Heart left ventricle (tissue), 16 donors: Measurements from ENCODE around the gene FASTK. TPM values are rescaled to one million over a fixed set of nuclear protein-coding genes. Genes with fewer than 3 reads are reported as not detected.

ENCODE experiments used
- ATAC-seq, 4 donors: fragments of 200-7000 bp; cut with Tn5 transposase; one replicate each; pipeline ENCODE4 v1.9.1; 2020 to 2022; ENCODE audit warnings: moderate library complexity in 4 of 4, mild to moderate bottlenecking in 3 of 4, moderate number of reproducible peaks in 1 of 4
- DNase-seq, 5 donors: peaks; one replicate each; pipeline ENCODE4 v3.0.0-alpha.2; 2020
- H3K27ac ChIP-seq, 12 donors: fragments of 200-600 bp; sonication (generic) in 4 of 12; one replicate each; pipeline versions ENCODE4 v1.5.0 to v1.8.0; 2016 to 2022; ENCODE audit warnings: mild to moderate bottlenecking in 2 of 12
- H3K27me3 ChIP-seq, 9 donors: fragments of 200-600 bp; sonication (generic) in 2 of 9; one replicate each; pipeline versions ENCODE4 v1.5.1 to v1.8.0; 2016 to 2022; ENCODE audit warnings: mild to moderate bottlenecking in 3 of 9
- H3K36me3 ChIP-seq, 9 donors: fragments of 200-600 bp; sonication (generic) in 2 of 9; one replicate each; pipeline versions ENCODE4 v1.5.0 to v1.8.0; 2018 to 2022; ENCODE audit warnings: mild to moderate bottlenecking in 2 of 9
- H3K4me1 ChIP-seq, 12 donors: fragments of 200-600 bp; sonication (generic) in 4 of 12; one replicate each; pipeline versions ENCODE4 v1.5.0 to v1.8.0; 2016 to 2022; ENCODE audit warnings: mild to moderate bottlenecking in 3 of 12
- H3K4me3 ChIP-seq, 12 donors: fragments of 200-600 bp; sonication (generic) in 4 of 12; one replicate each; pipeline versions ENCODE4 v1.5.0 to v1.8.0; 2017 to 2022; ENCODE audit warnings: mild to moderate bottlenecking in 9 of 12, moderate library complexity in 4 of 12
- H3K9me3 ChIP-seq, 12 donors: fragments of 200-600 bp; sonication (generic) in 4 of 12; one replicate each; pipeline versions ENCODE4 v1.5.0 to v1.8.0; 2016 to 2022; ENCODE audit warnings: mild to moderate bottlenecking in 1 of 12
- CTCF ChIP-seq, 12 donors: fragments of 200-600 bp; sonication (generic) in 4 of 12; IDR thresholded peaks; one replicate each; pipeline versions ENCODE4 v1.5.0 to v1.8.0; 2018 to 2022; ENCODE audit warnings: antibody characterized with exemption in 12 of 12, mild to moderate bottlenecking in 5 of 12
- POLR2A ChIP-seq, 2 donors: fragments of 450-650 bp; IDR thresholded peaks; one replicate each; pipeline ENCODE4 v1.6.1; 2017; ENCODE audit warnings: antibody characterized with exemption in 2 of 2, mild to moderate bottlenecking in 2 of 2, moderate library complexity in 2 of 2
- WGBS, 4 donors: extraction: QIAGEN DNeasy Blood & Tissue Kit in 2 of 4; methylation state at CpG; one replicate each; pipeline versions ENCODE4 v1.1.5 to v1.1.7; 2013 to 2018; 5-methylcytosine and 5-hydroxymethylcytosine counted together
- intact Hi-C, 10 donors: fragments of 100-400 bp; cut with DNase I; formaldehyde crosslinking; loops; one replicate each; pipeline versions ENCODE4 v1.11.1 to v1.14.2; 2022
- polyA plus RNA-seq, 2 donors: library from polyadenylated mRNA; stranded (reverse); fragments of 200-250 nt; gene quantifications; one replicate each; pipeline ENCODE4 v1.2.3, GENCODE V29; 2013
- total RNA-seq, 9 donors: library from RNA; depleted of rRNA in 2 of 9; stranded (reverse); fragments of >200 nt in 2 of 9; fragmentation: NEBNext Ultra II Directional in 3 of 9; extraction: Animal tissue kit (Norgen Biotek cat#: 25700) in 3 of 9; gene quantifications; one replicate each; pipeline versions ENCODE4 v1.1.0 to v1.2.4, GENCODE V29; 2016 to 2023
- donor health status: ischemic (EF 13 %, LVEDD 7.1; RV severe dilation, severe dysfunction).
- donor health status: healthy with polysubstance abuse.
- donor health status: DM: no; HTN: yes; CAD: no.
- donor health status: DM: no; HTN: no; CAD: no.
- donor health status: ischemic (EF 25% LVEDD 6.9; RV normal size, moderate dysfunction).
- donor health status: ischemic (EF 25% LVEDD 5.7; RV mildly dilated, moderate dysfunction).
- donor health status: healthy.
- donor health status: DM: yes; HTN: yes; CAD: no.
- donor health status: ischemic (EF 35%, LVEDD 5.7; RV mildly dilated, moderate dysfunction).
- donor health status: nonischemic (EF 11% LVEDD 7.7; RV severe dilation, severe dysfunction).
- donor health status: DM: yes; HTN: yes; CAD: no.
- donor health status: PGD.
- donor health status: ischemic (EF 29% LVEDD 5.4; RV normal size, mild dysfunction).
- donor health status: nonischemic (EF 23%, LVEDD 6.1; RV moderate dilation, normal function).

FASTK gene
- total and polyA plus RNA-seq, 11 donors = 59.9 to 168 (median 77.7) TPM

GRCh38 chr7:151065516-151065915 lies 15.1 kb downstream of the FASTK start:
- intact Hi-C loops = loop anchor here in 1 of 10 donors (10.0 kb wide), 1 partner anchor 49 kb away; no protein-coding TSS in a partner anchor
- ATAC-seq = no peak

GRCh38 chr7:151064993-151065392 lies 15.6 kb downstream of the FASTK start:
- Histone ChIP-seq H3K9me3 (no peaks in the 10 kb centered on the region), H3K27ac (no peak overlapping the region), H3K36me3 (peaks cover 0 to 66% (median 61%) of the 10 kb centered on the region in 9 donors), H3K4me1 (peaks cover 9 to 36% (median 29%) of the 10 kb centered on the region in 12 donors), H3K27me3 (no peaks in the 10 kb centered on the region), H3K4me3 (no peak overlapping the region)
- intact Hi-C loops = loop anchor here in 1 of 10 donors (10.0 kb wide), 1 partner anchor 50 kb away; no protein-coding TSS in a partner anchor
- DNase-seq = no peak
- TF ChIP-seq POLR2A (IDR thresholded peaks at IDR 0.05) = no peak
- no peak for TF ChIP-seq CTCF (IDR thresholded peaks at IDR 0.05)
- 88 to 91% (median 88%) methylated on average over 6 of the region's 6 CpGs for WGBS, 4 donors
- no peak for ATAC-seq

More at GRCh38 chr7:151065516-151065915, 15.1 kb downstream of the FASTK start:
- 69 to 84% (median 81%) methylated on average over 14 of the region's 14 CpGs for WGBS, 4 donors
- Histone ChIP-seq H3K4me3 (no peak overlapping the region), H3K4me1 (peaks cover 9 to 31% (median 26%) of the 10 kb centered on the region in 12 donors), H3K36me3 (peaks cover 0 to 71% (median 66%) of the 10 kb centered on the region in 9 donors), H3K27me3 (no peaks in the 10 kb centered on the region), H3K27ac (no peak overlapping the region), H3K9me3 (no peaks in the 10 kb centered on the region)
- TF ChIP-seq CTCF (IDR thresholded peaks at IDR 0.05) (no peak), POLR2A (IDR thresholded peaks at IDR 0.05) (no peak)
- DNase-seq = no peak

GRCh38 chr7:151064454-151064853 lies 16.2 kb downstream of the FASTK start:
- Histone ChIP-seq H3K27ac (no peak overlapping the region), H3K4me3 (no peak overlapping the region), H3K36me3 (peaks cover 0 to 61% (median 56%) of the 10 kb centered on the region in 9 donors), H3K27me3 (no peaks in the 10 kb centered on the region), H3K4me1 (peaks cover 9 to 37% (median 30%) of the 10 kb centered on the region in 12 donors), H3K9me3 (no peaks in the 10 kb centered on the region)
- WGBS, 4 donors = 95 to 98% (median 96%) methylated on average over 17 to 18 of the region's 18 CpGs
- DNase-seq (no peak), ATAC-seq (no peak)
- intact Hi-C loops = loop anchor here in 1 of 10 donors (10.0 kb wide), 1 partner anchor 50 kb away; no protein-coding TSS in a partner anchor
- TF ChIP-seq POLR2A (IDR thresholded peaks at IDR 0.05) = no peak
- no peak for TF ChIP-seq CTCF (IDR thresholded peaks at IDR 0.05)

- H3K27ac ChIP-seq = peak overlapping the region in 9 of 12 donors; percentile 46 to 99 (median 70)
- no peaks in the 10 kb centered on the region for H3K9me3 ChIP-seq
- H3K36me3 ChIP-seq = peaks cover 0 to 48% (median 44%) of the 10 kb centered on the region in 9 donors
- TF ChIP-seq CTCF (IDR thresholded peaks at IDR 0.05) (no peak), POLR2A (IDR thresholded peaks at IDR 0.05) (no peak)
- WGBS, 4 donors = 28 to 54% (median 45%) methylated on average over 5 to 11 of the region's 11 CpGs
- peaks cover 9 to 46% (median 39%) of the 10 kb centered on the region in 12 donors for H3K4me1 ChIP-seq
- H3K27me3 ChIP-seq = no peaks in the 10 kb centered on the region
- H3K4me3 ChIP-seq = peak overlapping the region in 6 of 12 donors; percentile 23 to 30 (median 26)
- DNase-seq (no peak), ATAC-seq (no peak)
- intact Hi-C loops = loop anchor here in 2 of 10 donors (1.0 to 10.0 kb wide), 2 partner anchors 16 to 52 kb away; no protein-coding TSS in a partner anchor
Measured at GRCh38 chr7:151063212-151063561, 17.4 kb downstream of the FASTK start.
